Glutamatergic neuron (in vitro differentiated cells): ENCODE measurements around the gene KCNQ1. TPM values are rescaled to one million over a fixed set of nuclear protein-coding genes. Genes with fewer than 3 reads are reported as not detected.
A peak's percentile ranks its signal among the peaks of the same experiment; 100 is the strongest.

ENCODE experiments used
- DNase-seq: peaks from one replicate; pipeline ENCODE4 v3.0.0; 2022
- H3K27ac Mint-ChIP-seq: one replicate; pipeline ENCODE4 v1.8.0; 2020; ENCODE audit warnings: mild to moderate bottlenecking, mixed read lengths, inconsistent platforms; ENCODE audit not compliant: unreplicated experiment
- H3K27me3 Mint-ChIP-seq: one replicate; pipeline ENCODE4 v1.8.0; 2020; ENCODE audit warnings: mild to moderate bottlenecking, moderate library complexity, mixed read lengths, inconsistent platforms; ENCODE audit not compliant: unreplicated experiment
- H3K36me3 Mint-ChIP-seq: one replicate; pipeline ENCODE4 v1.8.0; 2020; ENCODE audit warnings: mild to moderate bottlenecking, mixed read lengths, inconsistent platforms; ENCODE audit not compliant: unreplicated experiment
- H3K4me1 Mint-ChIP-seq: one replicate; pipeline ENCODE4 v1.8.0; 2020; ENCODE audit warnings: mild to moderate bottlenecking, low read depth, mixed read lengths, inconsistent platforms; ENCODE audit not compliant: unreplicated experiment
- H3K4me3 Mint-ChIP-seq: one replicate; pipeline ENCODE4 v1.8.0; 2020; ENCODE audit warnings: mild to moderate bottlenecking, mixed read lengths, inconsistent platforms; ENCODE audit not compliant: unreplicated experiment
- H3K9me3 Mint-ChIP-seq: one replicate; pipeline ENCODE4 v1.8.0; 2020; ENCODE audit warnings: mild to moderate bottlenecking, moderate library complexity, mixed read lengths, inconsistent platforms; ENCODE audit not compliant: unreplicated experiment
- CTCF ChIP-seq: fragments of 200-600 bp; sonication (generic); IDR thresholded peaks from one replicate; pipeline ENCODE4 v1.5.0; 2021; ENCODE audit not compliant: partially characterized antibody, unreplicated experiment
- total RNA-seq: library from RNA; stranded (reverse); fragmentation: NEBNext Ultra II Directional; extraction: Animal tissue kit (Norgen Biotek cat#: 25700); gene quantifications from one replicate; pipeline ENCODE4 v1.2.1, GENCODE V29; 2021; ENCODE audit not compliant: unreplicated experiment

The KCNQ1 gene
- total RNA-seq, 1 donor from 2014 or later = 0.44 TPM

- H3K27ac Mint-ChIP-seq = no peak overlapping the region
- TF ChIP-seq CTCF = no peak
These were observed 79.8 kb downstream of the KCNQ1 start for GRCh38 chr11:2524446-2525165.

GRCh38 chr11:2525166-2525861 is 80.5 kb downstream of the KCNQ1 start:
- peak; percentile 15 for DNase-seq
- Mint-ChIP-seq H3K27me3 (peaks cover 9% of the 10 kb centered on the region), H3K9me3 (no peaks in the 10 kb centered on the region), H3K4me1 (peaks cover 1% of the 10 kb centered on the region), H3K27ac (no peak overlapping the region), H3K4me3 (no peak overlapping the region), H3K36me3 (peaks cover 5% of the 10 kb centered on the region)
- no peak for TF ChIP-seq CTCF

More at GRCh38 chr11:2524446-2525165, 79.8 kb downstream of the KCNQ1 start:
- Mint-ChIP-seq H3K9me3 (no peaks in the 10 kb centered on the region), H3K4me3 (no peak overlapping the region), H3K4me1 (peaks cover 1% of the 10 kb centered on the region), H3K27me3 (peaks cover 9% of the 10 kb centered on the region), H3K36me3 (peaks cover 5% of the 10 kb centered on the region)
- peak; percentile 10 for DNase-seq

- peak; percentile 5 for DNase-seq
- H3K4me1 Mint-ChIP-seq = peaks cover under 1% of the 10 kb centered on the region
- no peak overlapping the region for H3K27ac Mint-ChIP-seq
- TF ChIP-seq CTCF = no peak
- no peak overlapping the region for H3K4me3 Mint-ChIP-seq
- H3K27me3 Mint-ChIP-seq = peaks cover 9% of the 10 kb centered on the region
- H3K9me3 Mint-ChIP-seq = no peaks in the 10 kb centered on the region
- H3K36me3 Mint-ChIP-seq = peaks cover 2% of the 10 kb centered on the region
These were observed 81.4 kb downstream of the KCNQ1 start for GRCh38 chr11:2525941-2526807.

GRCh38 chr11:2526808-2527381 is 82.1 kb downstream of the KCNQ1 start:
- DNase-seq = peak; percentile 8
- TF ChIP-seq CTCF = no peak
- Mint-ChIP-seq H3K9me3 (no peaks in the 10 kb centered on the region), H3K27ac (no peak overlapping the region), H3K4me1 (no peaks in the 10 kb centered on the region), H3K4me3 (no peak overlapping the region), H3K27me3 (peaks cover 11% of the 10 kb centered on the region), H3K36me3 (no peaks in the 10 kb centered on the region)
